CD4-positive, alpha-beta T cell treated with Interleukin-4 for 4 hours (primary cell): Measurements from ENCODE around the gene C19orf25.

ENCODE experiments used
- DNase-seq: peaks from one replicate; pipeline ENCODE4 v3.0.0-alpha.2; 2020

Gene C19orf25

DNA sequence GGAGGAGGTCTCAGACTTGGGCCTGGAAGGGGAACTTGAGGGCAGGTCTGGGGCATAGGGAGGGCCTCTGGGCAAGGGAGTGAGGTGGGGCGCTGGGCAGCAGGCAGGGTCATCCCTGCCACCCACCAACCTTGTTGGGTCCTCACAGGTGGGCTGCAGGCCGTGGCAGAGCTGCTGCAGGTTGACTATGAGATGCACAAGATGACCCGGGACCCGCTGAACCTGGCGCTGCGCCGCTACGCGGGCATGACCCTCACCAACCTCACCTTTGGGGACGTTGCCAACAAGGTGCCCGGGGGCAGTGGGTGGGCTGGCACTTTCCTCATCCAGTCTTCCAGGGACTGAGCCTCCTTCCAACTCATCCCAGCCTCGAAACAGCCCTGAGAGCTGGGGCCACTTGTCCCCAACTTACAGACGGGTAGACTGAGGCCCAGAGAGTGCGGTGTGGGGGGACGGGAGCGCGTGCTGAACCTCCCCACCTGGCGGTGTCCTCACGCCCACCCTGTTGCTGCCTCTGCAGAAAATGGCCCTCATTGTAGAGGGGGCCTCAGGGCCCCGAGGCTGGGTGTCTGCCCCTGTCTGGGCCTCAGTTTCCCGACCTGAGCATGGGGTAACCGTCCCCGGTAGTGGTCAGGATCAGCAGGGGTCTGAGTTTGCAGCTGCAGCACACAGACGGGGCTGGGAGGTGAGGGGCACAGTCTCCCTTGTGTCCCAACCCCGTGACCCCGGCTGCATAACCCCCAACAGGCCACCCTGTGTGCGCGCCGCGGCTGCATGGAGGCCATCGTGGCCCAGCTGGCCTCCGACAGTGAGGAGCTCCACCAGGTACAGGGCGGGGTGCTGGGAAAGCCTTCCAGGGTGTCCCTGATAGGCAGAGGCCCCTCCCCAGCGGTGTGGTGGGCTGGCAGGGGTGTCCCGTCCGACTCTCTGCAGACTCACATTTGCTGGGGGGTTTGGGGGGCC is 18.7 kb downstream of the C19orf25 start:
- no peak for DNase-seq

- DNase-seq: no peak
These were observed 19.5 kb downstream of the C19orf25 start for GRCh38 chr19:1459479-1459878.

DNA sequence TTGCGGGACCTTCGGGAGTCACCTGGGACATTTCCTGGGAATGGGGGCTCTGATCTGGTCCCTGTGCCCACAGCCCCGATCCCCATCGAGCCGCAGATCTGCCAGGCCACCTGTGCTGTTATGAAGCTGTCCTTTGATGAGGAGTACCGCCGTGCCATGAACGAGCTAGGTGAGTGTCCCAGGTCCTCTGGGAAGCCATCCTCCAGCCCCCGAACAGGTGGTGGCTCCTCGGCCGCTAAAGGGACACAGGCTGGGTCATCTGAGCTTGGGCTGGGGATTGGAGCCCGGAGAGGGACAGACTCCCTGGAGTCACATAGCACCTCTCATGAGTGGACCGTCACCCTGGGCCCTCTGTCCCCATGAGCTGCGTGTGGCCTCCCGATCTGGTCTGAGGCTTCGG is 21.1 kb downstream of the C19orf25 start:
- no peak for DNase-seq

DNA sequence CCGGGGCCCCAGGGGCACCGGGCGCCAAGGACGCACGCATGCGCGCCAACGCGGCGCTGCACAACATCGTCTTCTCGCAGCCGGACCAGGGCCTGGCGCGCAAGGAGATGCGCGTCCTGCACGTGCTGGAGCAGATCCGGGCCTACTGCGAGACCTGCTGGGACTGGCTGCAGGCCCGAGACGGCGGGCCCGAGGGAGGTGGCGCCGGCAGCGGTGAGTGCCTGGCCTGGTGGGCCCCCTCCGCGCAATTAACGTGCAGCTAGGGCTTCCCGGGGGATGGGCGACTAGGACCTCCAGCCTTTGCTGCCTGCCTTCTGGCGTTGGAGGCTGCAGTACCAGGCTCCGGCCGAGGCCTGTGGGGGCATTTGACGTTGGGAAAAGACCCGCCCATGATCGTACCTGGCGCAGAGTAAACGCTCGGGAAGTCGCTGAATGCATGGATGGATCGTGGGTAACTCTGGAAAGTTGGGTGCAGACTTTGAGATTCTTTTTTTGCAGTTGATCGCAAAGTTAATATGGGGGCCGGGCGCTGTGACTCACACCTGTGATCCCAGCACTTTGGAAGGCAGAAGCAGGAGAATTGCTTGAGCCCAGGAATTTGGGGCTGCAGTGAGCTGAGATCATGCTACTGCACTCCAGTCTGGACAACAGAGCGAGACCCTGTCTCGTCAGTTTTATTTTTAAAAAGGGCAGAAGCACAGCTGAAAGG is 21.8 kb downstream of the C19orf25 start:
- no peak for DNase-seq

DNA sequence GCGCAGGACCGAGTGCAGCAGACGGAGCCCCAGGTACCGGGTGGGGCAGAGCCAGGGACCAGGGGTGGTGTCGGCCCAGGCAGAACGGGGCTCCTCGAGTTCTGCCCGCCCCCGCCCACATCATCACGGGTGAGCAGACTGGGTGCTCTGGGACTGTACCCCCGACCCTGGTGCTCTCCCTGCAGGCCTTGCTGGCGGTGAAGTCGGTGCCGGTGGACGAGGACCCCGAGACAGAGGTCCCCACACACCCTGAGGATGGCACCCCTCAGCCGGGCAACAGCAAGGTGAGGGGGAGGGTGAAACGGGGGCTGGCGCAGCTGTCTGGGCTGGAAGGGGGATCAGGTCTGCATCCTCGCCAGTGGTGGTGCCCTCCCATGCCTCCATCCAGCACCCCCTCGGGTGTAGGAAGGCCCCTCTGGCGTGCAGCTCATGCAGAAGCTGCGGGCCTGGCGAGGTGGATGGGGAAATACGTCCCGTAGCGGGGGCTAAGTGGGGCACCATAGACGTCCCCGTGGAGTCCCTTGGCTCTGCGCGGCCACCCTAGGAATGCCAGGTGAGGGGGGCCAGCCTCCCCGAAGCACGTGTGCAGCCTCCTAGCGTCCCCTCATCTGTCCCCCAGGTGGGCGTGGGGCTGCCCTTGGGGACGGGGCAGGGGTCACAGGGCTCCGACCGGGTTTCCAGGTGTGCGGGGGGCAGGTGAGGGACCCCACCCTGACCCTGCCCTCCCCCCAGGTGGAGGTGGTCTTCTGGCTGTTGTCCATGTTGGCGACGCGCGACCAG is 22.7 kb downstream of the C19orf25 start:
- no peak for DNase-seq

GRCh38 chr19:1455336-1456120 is 23.5 kb downstream of the C19orf25 start:
- DNase-seq: no peak

DNA sequence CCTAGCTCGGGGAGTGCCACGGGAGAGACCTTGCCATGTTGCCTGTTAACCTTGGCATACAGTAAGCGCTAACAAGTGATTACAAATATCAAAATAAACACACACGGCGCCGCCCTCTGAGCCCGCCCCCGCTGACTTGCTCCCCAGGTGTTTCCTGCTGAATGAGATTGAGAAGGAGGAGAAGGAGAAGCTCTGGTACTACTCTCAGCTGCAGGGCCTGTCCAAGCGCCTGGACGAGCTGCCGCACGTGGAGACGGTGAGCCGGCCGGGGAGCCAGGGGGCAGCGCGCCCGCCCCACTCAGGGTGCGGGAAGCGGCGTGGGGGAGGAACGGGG is 24.0 kb downstream of the C19orf25 start:
- DNase-seq: no peak

- DNase-seq: no peak
These were observed 25.3 kb downstream of the C19orf25 start for GRCh38 chr19:1453525-1454364.

- no peak for DNase-seq
These were observed 26.1 kb downstream of the C19orf25 start for GRCh38 chr19:1452802-1453524.

- DNase-seq: no peak
These were observed 26.9 kb downstream of the C19orf25 start for GRCh38 chr19:1451916-1452801.

GRCh38 chr19:1450735-1451731 is 28.0 kb downstream of the C19orf25 start:
- no peak for DNase-seq

DNA sequence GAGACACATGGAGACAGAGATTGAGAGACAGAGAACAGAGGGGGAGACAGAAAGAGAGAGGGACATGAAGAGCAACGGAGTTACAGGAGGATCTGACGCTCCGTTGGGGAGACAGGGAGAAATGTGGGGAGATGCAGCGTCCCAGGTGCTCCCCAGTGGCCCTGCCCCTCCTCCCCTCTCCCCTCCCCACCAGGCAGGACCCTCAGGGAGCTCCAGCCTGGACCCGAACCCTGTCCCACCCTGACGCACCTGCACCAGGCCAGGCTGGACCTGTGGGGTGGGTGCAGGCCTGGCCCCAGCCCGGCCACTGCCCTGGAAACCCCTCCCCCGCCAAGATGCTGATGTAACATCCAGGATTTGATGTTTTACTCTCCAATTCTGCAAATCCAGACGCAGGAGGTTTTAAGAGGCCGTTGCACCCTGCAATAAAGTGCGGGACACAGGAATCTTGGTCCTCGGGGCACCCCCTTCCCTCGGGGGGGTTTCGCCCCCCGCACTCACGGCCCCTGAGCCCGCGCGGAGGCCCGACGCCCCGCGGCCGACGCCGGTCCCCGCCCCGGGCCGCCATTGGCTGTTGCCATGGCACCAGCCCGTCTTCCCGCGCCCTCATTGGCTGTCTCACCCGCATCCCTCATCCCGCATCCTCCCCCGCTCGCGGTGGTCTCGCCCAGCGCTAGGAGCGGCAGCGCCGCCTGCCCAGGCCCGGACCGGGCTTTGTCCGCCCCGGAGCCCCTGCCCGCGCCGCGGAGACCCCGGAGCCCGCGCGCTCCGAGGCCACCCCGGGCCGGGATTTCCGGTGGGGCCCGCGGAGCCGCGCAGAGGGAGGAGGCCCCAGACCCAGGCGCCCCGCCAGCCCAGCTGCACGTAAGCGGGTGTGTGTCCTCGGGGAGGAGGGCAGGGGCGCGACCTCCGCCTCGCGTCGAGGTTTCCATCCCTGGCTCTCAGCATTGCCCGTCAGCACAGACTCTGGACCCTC is 29.3 kb downstream of the C19orf25 start, which contains the start of gene APC2:
APC2 (plus strand) TSS at position 655 of the 976 bp plus-strand sequence. CDS start 2,881 bp downstream, outside the sequence.
- no peak for DNase-seq

DNA sequence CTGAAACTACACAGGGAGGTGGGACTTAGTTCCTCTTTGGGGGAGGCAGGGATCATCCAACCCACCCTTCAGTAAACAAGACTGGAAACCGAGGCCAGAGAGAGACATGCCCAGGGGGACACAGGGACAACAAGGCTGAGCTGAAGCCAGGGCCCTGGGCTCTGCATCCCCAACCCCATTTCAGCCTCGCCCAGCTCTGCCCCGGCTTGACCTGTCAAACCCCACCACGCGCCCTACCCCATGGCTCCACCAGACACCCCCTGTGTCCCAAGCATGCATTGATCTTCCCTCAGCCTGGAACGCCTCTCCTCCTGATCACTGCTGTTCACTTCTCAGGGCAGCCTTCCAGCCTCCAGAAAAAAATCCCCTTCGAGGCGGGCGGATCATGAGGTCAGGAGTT is 31.1 kb downstream of the C19orf25 start:
- DNase-seq: no peak

- no peak for DNase-seq
These were observed 31.5 kb downstream of the C19orf25 start for GRCh38 chr19:1447504-1447903.

DNA sequence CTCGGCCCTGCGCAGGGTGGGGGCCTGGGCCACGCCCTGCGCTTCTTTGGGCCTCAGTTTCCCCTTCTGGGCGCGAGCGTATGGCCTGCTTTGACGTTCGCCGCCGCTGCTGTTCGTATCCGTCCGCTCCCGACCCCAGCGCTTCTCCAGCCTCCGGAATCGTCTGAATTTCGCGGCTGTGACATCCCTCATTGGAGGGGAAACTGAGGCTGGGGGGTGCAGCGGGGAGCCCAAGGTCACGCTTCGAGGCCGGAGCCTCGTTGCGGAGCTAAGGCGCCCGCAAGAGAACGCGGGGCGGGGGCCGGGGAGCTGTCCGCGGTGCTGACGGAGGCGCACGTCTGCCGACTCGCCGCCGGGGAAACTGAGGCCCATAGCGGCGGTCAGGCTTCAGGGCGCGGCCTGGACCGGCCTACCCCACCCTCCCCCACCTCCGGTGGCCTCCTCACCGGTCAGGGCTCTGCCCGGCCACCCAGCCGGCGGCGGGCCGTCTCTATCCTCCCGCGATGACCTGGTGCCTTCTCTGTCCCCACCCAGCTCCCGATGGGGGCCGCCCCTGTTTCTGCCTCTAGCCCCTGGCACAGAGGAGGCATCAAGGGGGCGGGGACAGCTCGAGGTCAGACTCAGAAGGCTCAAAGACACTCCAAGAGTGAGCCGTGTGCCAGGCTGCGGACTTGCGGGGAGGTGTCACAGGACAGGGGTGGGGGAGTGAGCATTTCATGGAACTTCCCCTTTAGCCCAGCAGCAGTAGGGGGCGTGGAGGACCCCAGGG is 32.1 kb downstream of the C19orf25 start:
- no peak for DNase-seq
